HepG2 (cell line): Measurements from ENCODE around the gene NWD2. TPM values are rescaled to one million over a fixed set of nuclear protein-coding genes. Genes with fewer than 3 reads are reported as not detected.
A peak's percentile ranks its signal among the peaks of the same experiment; 100 is the strongest.

Experiments used
- ATAC-seq: fragments of 200-7000 bp; cut with Tn5 transposase; 3 replicates; pipeline ENCODE4 v1.9.1; 2020; ENCODE audit warnings: mild to moderate bottlenecking, moderate library complexity
- BruUV-seq: library from RNA; stranded (reverse); fragments of 400-500 nt; replicated peaks from 2 replicates; lab custom pipeline; 2021; lab: Mats Ljungman, UMichigan
- CTCF ChIA-PET: fragments of 300-600 bp; formaldehyde crosslinking; extraction: SDS; loops from one replicate; lab custom pipeline; 2021; ENCODE audit warnings: low total read pairs, inconsistent platforms, low intra/inter-chr PET ratio; lab: Yijun Ruan, JAX
- POLR2A ChIA-PET: fragments of 350-600 bp; sonication (Branson Sonifier 250); formaldehyde crosslinking; loops from one replicate; lab custom pipeline; 2020; ENCODE audit warnings: antibody characterized with exemption, inconsistent platforms; lab: Yijun Ruan, JAX
- DNase-seq: peaks from one replicate; pipeline ENCODE4 v3.0.0-alpha.2; 2015; ENCODE audit warnings: low spot score
- FAIRE-seq: peaks from 3 replicates; lab custom pipeline; 2011; peaks lifted over from hg19 to GRCh38; lab: Jason Lieb, UNC
- H2AFZ ChIP-seq: one replicate; pipeline ENCODE4 v1.6.1; 2011; ENCODE audit warnings: low read length, inconsistent platforms
- H3K27ac ChIP-seq: fragments of 300-600 bp; 3 replicates; pipeline ENCODE4 v1.8.0; 2011; ENCODE audit warnings: mixed run types, mild to moderate bottlenecking, mixed read lengths, low read length, inconsistent platforms; ENCODE audit not compliant: insufficient read depth; ENCODE audit errors: extremely low read length
- H3K27me3 ChIP-seq, 2 experiments: fragments of 200-600 bp in 1 of 2; 2 replicates in 1 of 2; 3 replicates in 1 of 2; pipeline versions ENCODE4 v1.6.0 to v1.8.0; 2011; ENCODE audit warnings: low read length in 2 of 2, mild to moderate bottlenecking in 2 of 2, moderate library complexity in 2 of 2, inconsistent platforms in 1 of 2; ENCODE audit not compliant: insufficient read depth in 2 of 2, control insufficient read depth in 1 of 2
- H3K36me3 ChIP-seq, 2 experiments: fragments of 200-600 bp in 1 of 2; replicated peaks in 1 of 2; 2 replicates in 1 of 2; 3 replicates in 1 of 2; pipeline versions ENCODE4 v1.5.1 to v1.8.0; 2011; ENCODE audit warnings: low read length in 2 of 2, inconsistent platforms in 1 of 2; ENCODE audit not compliant: insufficient read depth in 2 of 2, control insufficient read depth in 1 of 2
- H3K4me1 ChIP-seq: 2 replicates; pipeline ENCODE4 v1.5.1; 2012; ENCODE audit warnings: low read length, inconsistent platforms; ENCODE audit not compliant: insufficient read depth
- H3K4me2 ChIP-seq: 2 replicates; pipeline ENCODE4 v1.6.0; 2011; ENCODE audit warnings: low read depth, low read length, inconsistent platforms
- H3K4me3 ChIP-seq, 3 experiments: fragments of 200-600 bp in 1 of 3; sonication (generic), shearing (Covaris generic) in 1 of 3; replicated peaks in 1 of 3; 2 replicates each; pipeline ENCODE4 v1.5.1; 2011 to 2016; ENCODE audit warnings: low read length in 3 of 3, inconsistent platforms in 2 of 3, low read depth in 2 of 3, mild to moderate bottlenecking in 2 of 3, control low read depth in 1 of 3, mixed read lengths in 1 of 3; ENCODE audit not compliant: insufficient read depth in 1 of 3
- H3K79me2 ChIP-seq: one replicate; pipeline ENCODE4 v1.6.1; 2011; ENCODE audit warnings: low read length, inconsistent platforms; ENCODE audit not compliant: insufficient read depth
- H3K9ac ChIP-seq: 2 replicates; pipeline ENCODE4 v1.6.0; 2011; ENCODE audit warnings: mild to moderate bottlenecking, low read depth, low read length, inconsistent platforms; ENCODE audit not compliant: insufficient read depth
- H3K9me3 ChIP-seq: 2 replicates; pipeline ENCODE4 v1.5.1; 2012; ENCODE audit warnings: mild to moderate bottlenecking, low read length
- H4K20me1 ChIP-seq: 2 replicates; pipeline ENCODE4 v1.6.0; 2011; ENCODE audit warnings: inconsistent platforms, mild to moderate bottlenecking, low read length, moderate library complexity; ENCODE audit not compliant: insufficient read depth
- CREB1 ChIP-seq, 2 experiments: fragments of 450-650 bp in 1 of 2; IDR thresholded peaks; 2 replicates each; pipeline ENCODE4 v1.6.1; 2016 to 2017; ENCODE audit warnings: control low read depth in 1 of 2, mild to moderate bottlenecking in 1 of 2, missing compliant biosample characterization in 1 of 2, missing genetic modification characterization in 1 of 2
- DMTF1 ChIP-seq: sonication (generic); formaldehyde crosslinking; IDR thresholded peaks from 2 replicates; pipeline ENCODE4 v1.4.0; 2020; ENCODE audit warnings: mild to moderate bottlenecking, missing genetic modification reagents
- EHMT2 ChIP-seq: fragments of 200-600 bp; sonication (generic); IDR thresholded peaks from 2 replicates; pipeline ENCODE4 v1.7.0; 2017; ENCODE audit warnings: antibody characterized with exemption, low read depth, low read length, borderline replicate concordance
- EP300 ChIP-seq, 3 experiments: sonication (generic) in 1 of 3; formaldehyde crosslinking in 1 of 3; IDR thresholded peaks; 2 replicates each; pipeline versions ENCODE4 v1.5.1 to v1.6.1; 2011 to 2020; ENCODE audit warnings: low read depth in 2 of 3, low read length in 2 of 3, borderline replicate concordance in 1 of 3, improper control_type of control experiment in 1 of 3, mild to moderate bottlenecking in 1 of 3, missing genetic modification reagents in 1 of 3, moderate library complexity in 1 of 3
- FOSL1 ChIP-seq: sonication (generic); formaldehyde crosslinking; IDR thresholded peaks from 2 replicates; pipeline ENCODE4 v1.9.0; 2021; ENCODE audit warnings: missing genetic modification reagents, borderline replicate concordance
- HDAC1 ChIP-seq: sonication (generic); formaldehyde crosslinking; IDR thresholded peaks from 2 replicates; pipeline ENCODE4 v1.5.1; 2020; ENCODE audit warnings: mild to moderate bottlenecking, missing genetic modification reagents
- ISL2 ChIP-seq: sonication (generic); formaldehyde crosslinking; IDR thresholded peaks from 2 replicates; pipeline ENCODE4 v1.5.0; 2020; ENCODE audit warnings: missing genetic modification reagents
- JUN ChIP-seq: sonication (generic); formaldehyde crosslinking; IDR thresholded peaks from 2 replicates; pipeline ENCODE4 v1.4.0; 2020; ENCODE audit warnings: mild to moderate bottlenecking, missing genetic modification reagents
- JUNB ChIP-seq: sonication (generic); formaldehyde crosslinking; IDR thresholded peaks from 2 replicates; pipeline ENCODE4 v1.8.0; 2022; ENCODE audit warnings: missing genetic modification reagents, mild to moderate bottlenecking, borderline replicate concordance
- KDM6A ChIP-seq: IDR thresholded peaks from 2 replicates; pipeline ENCODE4 v1.6.1; 2016; ENCODE audit warnings: low read depth
- MAFF ChIP-seq: IDR thresholded peaks from 2 replicates; pipeline ENCODE4 v1.6.1; 2011; ENCODE audit warnings: low read depth, low read length, improper control_type of control experiment
- NR2C2 ChIP-seq: sonication (generic); formaldehyde crosslinking; IDR thresholded peaks from 2 replicates; pipeline ENCODE4 v1.4.0; 2020; ENCODE audit warnings: missing genetic modification reagents, mild to moderate bottlenecking, moderate library complexity, borderline replicate concordance
- PPARG ChIP-seq: conservative IDR thresholded peaks from 2 replicates; pipeline ENCODE4 v1.6.1; 2016; ENCODE audit warnings: missing biosample characterization, missing genetic modification reagents
- SOX5 ChIP-seq: IDR thresholded peaks from 2 replicates; pipeline ENCODE4 v1.6.1; 2016; ENCODE audit warnings: borderline replicate concordance
- ZNF207 ChIP-seq: fragments of 450-650 bp; IDR thresholded peaks from 2 replicates; pipeline ENCODE4 v1.6.1; 2016; ENCODE audit warnings: antibody characterized with exemption, borderline replicate concordance
- ZNF598 ChIP-seq: sonication (generic); formaldehyde crosslinking; IDR thresholded peaks from 2 replicates; pipeline ENCODE4 v1.5.1; 2020; ENCODE audit warnings: mild to moderate bottlenecking, missing genetic modification reagents, borderline replicate concordance
- ZNF607 ChIP-seq: sonication (generic); formaldehyde crosslinking; IDR thresholded peaks from 2 replicates; pipeline ENCODE4 v1.5.1; 2020; ENCODE audit warnings: missing genetic modification reagents, mild to moderate bottlenecking, borderline replicate concordance
- ZNF687 ChIP-seq: sonication (generic); formaldehyde crosslinking; IDR thresholded peaks from 2 replicates; pipeline ENCODE4 v1.5.1; 2020; ENCODE audit warnings: mild to moderate bottlenecking, missing genetic modification reagents, moderate library complexity
- ZNF75D ChIP-seq: sonication (generic); formaldehyde crosslinking; IDR thresholded peaks from 2 replicates; pipeline ENCODE4 v1.8.1; 2023; ENCODE audit warnings: missing genetic modification reagents, mild to moderate bottlenecking, borderline replicate concordance
- WGBS: methylation state at CpG from one replicate; pipeline ENCODE4 v1.1.6; 2017; ENCODE audit warnings: low lambda C conversion rate; 5-methylcytosine and 5-hydroxymethylcytosine counted together
- in situ Hi-C: cut with HindIII; loops from 2 replicates; pipeline ENCODE4 v1.10.0; 2017; ENCODE audit warnings: low pct_unique_long_range_greater_than_20kb; ENCODE audit not compliant: extremely low pct_ligation_motif_present
- intact Hi-C: fragments of 100-400 bp; cut with micrococcal nuclease; formaldehyde crosslinking; loops from one replicate; pipeline ENCODE4 v1.10.0; 2022; ENCODE audit not compliant: unreplicated experiment
- polyA plus RNA-seq, 8 experiments: library from polyadenylated mRNA; depleted of rRNA in 3 of 8; stranded (reverse) in 7 of 8; unstranded in 1 of 8; fragments of >200 nt; fragmentation: Illumina TruSeq in 4 of 8; extraction: Trizol in 4 of 8; gene quantifications; 2 replicates each; pipeline versions ENCODE4 v1.2.1 to v1.2.3, GENCODE V29; 2011 to 2016; ENCODE audit warnings: low read depth in 4 of 8, missing spikeins in 1 of 8, mixed read lengths in 1 of 8; ENCODE audit not compliant: insufficient read depth in 1 of 8
- total RNA-seq, 5 experiments: library from RNA; depleted of rRNA; stranded (reverse); fragments of >200 nt; fragmentation: Illumina TruSeq; extraction: Trizol; gene quantifications; 2 replicates each; pipeline ENCODE4 v1.2.3, GENCODE V29; 2016; ENCODE audit warnings: low read depth in 1 of 5

Gene NWD2
- total and polyA plus RNA-seq, 2 of the 13 experiments (the other 11 are each of a cell fraction or from before 2014, with no cell fraction given), result not detected

- WGBS, result 0% methylated on average over 1 of the region's 1 CpG
- no peak overlapping the region for H2AFZ ChIP-seq
- no peaks in the 10 kb centered on the region for H4K20me1 ChIP-seq
- H3K27ac ChIP-seq, result peak overlapping the region; percentile 58
- peak overlapping the region in 2 of 3 experiments; percentile 32 to 39; a peak in 2 of 6 replicates for H3K4me3 ChIP-seq
- no peaks in the 10 kb centered on the region for H3K9me3 ChIP-seq
- ChIA-PET POLR2A (interaction anchor here (1.2 kb wide), 1 partner anchor 23 kb away, joined by 4 read pairs; no protein-coding TSS in a partner anchor), CTCF (no interaction called here)
- ATAC-seq, result peak; percentile 97
- peak; percentile 89 for FAIRE-seq
- DNase-seq, result peak; percentile 87
- no TSS peak for BruUV-seq
- H3K79me2 ChIP-seq, result no peaks in the 10 kb centered on the region
- peak overlapping the region; percentile 58 for H3K4me2 ChIP-seq
- H3K27me3 ChIP-seq, result no peaks in the 10 kb centered on the region
- no peak overlapping the region for H3K9ac ChIP-seq
- in situ Hi-C loops (no loop called here), intact Hi-C loops (loop anchor here (10.0 kb wide), 1 partner anchor 373 kb away; no protein-coding TSS in a partner anchor)
- no peaks in the 10 kb centered on the region for H3K36me3 ChIP-seq
- H3K4me1 ChIP-seq, result peaks cover 55% of the 10 kb centered on the region
- TF ChIP-seq JUN (CRISPR knock-in tag) (no peak), HDAC1 (peak; percentile 35; the same call in 1 of the 2 replicates), PPARG (CRISPR knock-in tag) (peak; percentile 94), EHMT2 (no peak; the same call in 1 of the 2 replicates), ZNF207 (no peak), ZNF687 (no peak), ZNF607 (CRISPR knock-in tag) (no peak), MAFF (0 out of 2 replicates have a peak, but pooled peaks have one; percentile 29), ZNF75D (no peak), FOSL1 (no peak), DMTF1 (CRISPR knock-in tag) (no peak), ZNF598 (no peak), KDM6A (CRISPR knock-in tag) (peak; percentile 87), EP300 (IDR thresholded peaks at IDR 0.05; ENCODE audit: low read depth in 2 of 2, low read length in 2 of 2) (peak in 1 of 2 experiments; percentile 77; a peak in 1 of 4 replicates), EP300 (CRISPR knock-in tag; IDR thresholded peaks at IDR 0.05; ENCODE audit: borderline replicate concordance) (no peak), ISL2 (peak; percentile 55; the same call in 1 of the 2 replicates), NR2C2 (CRISPR knock-in tag) (peak; percentile 49; the same call in 1 of the 2 replicates), CREB1 (IDR thresholded peaks at IDR 0.05) (no peak), CREB1 (CRISPR knock-in tag; IDR thresholded peaks at IDR 0.05) (peak; percentile 65; the same call in 1 of the 2 replicates), JUNB (no peak), SOX5 (CRISPR knock-in tag) (peak; percentile 83)
Observed at GRCh38 chr4:37431417-37431743, 186.8 kb downstream of the NWD2 start.
